GM12878 (cell line): ENCODE results near the gene ALDH1A2. TPM values are rescaled to one million over a fixed set of nuclear protein-coding genes. Genes with fewer than 3 reads are reported as not detected.

Experiments used
- ATAC-seq: fragments of 200-7000 bp; cut with Tn5 transposase; 3 replicates; pipeline ENCODE4 v1.9.1; 2020; ENCODE audit warnings: mild to moderate bottlenecking, moderate library complexity
- BruUV-seq: library from RNA; stranded (reverse); fragments of 400-500 nt; replicated peaks from 2 replicates; lab custom pipeline; 2021; lab: Mats Ljungman, UMichigan
- CTCF ChIA-PET: fragments of 300-600 bp; sonication (Branson Sonifier 250); formaldehyde crosslinking; extraction: SDS; loops from one replicate; lab custom pipeline; 2021; ENCODE audit warnings: inconsistent platforms; lab: Yijun Ruan, JAX
- POLR2A ChIA-PET: fragments of 350-600 bp; formaldehyde crosslinking; extraction: SDS; loops from one replicate; lab custom pipeline; 2021; ENCODE audit warnings: inconsistent platforms; lab: Charles Lee
- RAD21 ChIA-PET: fragments of 300-600 bp; sonication (Branson Sonifier 250); formaldehyde crosslinking; loops from one replicate; lab custom pipeline; 2023; ENCODE audit warnings: antibody characterized with exemption; ENCODE audit not compliant: unreplicated experiment; lab: Charles Lee
- SMC1A ChIA-PET: fragments of 300-600 bp; sonication (Branson Sonifier 250); formaldehyde crosslinking; loops from one replicate; lab custom pipeline; 2023; ENCODE audit not compliant: unreplicated experiment, uncharacterized antibody; lab: Charles Lee
- DNase-seq: peaks from one replicate; pipeline ENCODE4 v3.0.0-alpha.2; 2011; ENCODE audit warnings: low read depth, low spot score
- FAIRE-seq: peaks from 3 replicates; lab custom pipeline; 2011; peaks lifted over from hg19 to GRCh38; lab: Jason Lieb, UNC
- H2AFZ ChIP-seq: 2 replicates; pipeline ENCODE4 v1.6.0; 2011; ENCODE audit warnings: low read depth, low read length, control low read depth; ENCODE audit not compliant: control insufficient read depth
- H3K27ac ChIP-seq: 2 replicates; pipeline ENCODE4 v1.5.1; 2011; ENCODE audit warnings: control low read depth; ENCODE audit not compliant: control insufficient read depth, insufficient read depth
- H3K27me3 ChIP-seq, 2 experiments: replicated peaks in 1 of 2; 2 replicates each; pipeline versions ENCODE4 v1.6.0 to v1.6.1; 2011; ENCODE audit warnings: low read length in 1 of 2; ENCODE audit not compliant: control insufficient read depth in 2 of 2, insufficient read depth in 2 of 2
- H3K36me3 ChIP-seq, 2 experiments: 2 replicates each; pipeline ENCODE4 v1.5.1; 2011; ENCODE audit warnings: low read length in 1 of 2; ENCODE audit not compliant: control insufficient read depth in 2 of 2, insufficient read depth in 2 of 2
- H3K4me1 ChIP-seq: 2 replicates; pipeline ENCODE4 v1.6.1; 2011; ENCODE audit warnings: mild to moderate bottlenecking, low read length, moderate library complexity, mixed read lengths; ENCODE audit not compliant: control insufficient read depth, insufficient read depth
- H3K4me2 ChIP-seq: 2 replicates; pipeline ENCODE4 v1.6.0; 2011; ENCODE audit warnings: control low read depth; ENCODE audit not compliant: control insufficient read depth, insufficient read depth
- H3K4me3 ChIP-seq: fragments of 200-600 bp; sonication (generic); 2 replicates; pipeline ENCODE4 v1.5.1; 2016
- H3K79me2 ChIP-seq: 2 replicates; pipeline ENCODE4 v1.6.0; 2011; ENCODE audit warnings: low read length; ENCODE audit not compliant: control insufficient read depth, insufficient read depth
- H3K9ac ChIP-seq: 2 replicates; pipeline ENCODE4 v1.8.0; 2011; ENCODE audit warnings: low read length, control low read depth, mixed read lengths; ENCODE audit not compliant: control insufficient read depth, insufficient read depth
- H3K9me3 ChIP-seq: replicated peaks from 3 replicates; pipeline ENCODE4 v1.5.1; 2011; ENCODE audit warnings: mild to moderate bottlenecking, low read length; ENCODE audit not compliant: control insufficient read depth, insufficient read depth
- H4K20me1 ChIP-seq: 2 replicates; pipeline ENCODE4 v1.6.0; 2011; ENCODE audit not compliant: control insufficient read depth, insufficient read depth
- BMI1 ChIP-seq: fragments of 450-650 bp; IDR thresholded peaks from 2 replicates; pipeline ENCODE4 v1.6.1; 2016; ENCODE audit warnings: mild to moderate bottlenecking, moderate library complexity, borderline replicate concordance
- ELK1 ChIP-seq: IDR thresholded peaks from 2 replicates; pipeline ENCODE4 v1.6.1; 2012; ENCODE audit warnings: low read depth, low read length, improper control_type of control experiment
- FOS ChIP-seq: IDR thresholded peaks from 3 replicates; pipeline ENCODE4 v1.6.1; 2011; ENCODE audit warnings: borderline replicate concordance; ENCODE audit not compliant: insufficient read length; ENCODE audit errors: extremely low read depth
- IKZF2 ChIP-seq, 2 experiments: fragments of 450-650 bp; IDR thresholded peaks; 2 replicates each; pipeline ENCODE4 v1.6.1; 2017; ENCODE audit warnings: mild to moderate bottlenecking in 2 of 2, moderate library complexity in 2 of 2
- MAX ChIP-seq: IDR thresholded peaks from 2 replicates; pipeline ENCODE4 v1.6.1; 2012; ENCODE audit warnings: low read depth, low read length, improper control_type of control experiment
- MEF2B ChIP-seq: fragments of 450-650 bp; IDR thresholded peaks from 2 replicates; pipeline ENCODE4 v1.6.1; 2018; ENCODE audit warnings: mild to moderate bottlenecking, moderate library complexity; ENCODE audit not compliant: partially characterized antibody, poor library complexity, severe bottlenecking
- MTA3 ChIP-seq: IDR thresholded peaks from 2 replicates; pipeline ENCODE4 v1.6.1; 2012; ENCODE audit warnings: low read length, inconsistent platforms, borderline replicate concordance
- NFXL1 ChIP-seq: fragments of 450-650 bp; IDR thresholded peaks from 2 replicates; pipeline ENCODE4 v1.6.1; 2017; ENCODE audit warnings: antibody characterized with exemption, mild to moderate bottlenecking, borderline replicate concordance
- NKRF ChIP-seq: fragments of 450-650 bp; conservative IDR thresholded peaks from 2 replicates; pipeline ENCODE4 v1.6.1; 2017; ENCODE audit warnings: mild to moderate bottlenecking, moderate library complexity
- NRF1 ChIP-seq: conservative IDR thresholded peaks from 2 replicates; pipeline ENCODE4 v1.6.1; 2011; ENCODE audit warnings: mild to moderate bottlenecking, low read depth, low read length, improper control_type of control experiment
- RAD21 ChIP-seq: IDR thresholded peaks from 2 replicates; pipeline ENCODE4 v1.6.1; 2011; ENCODE audit warnings: mild to moderate bottlenecking, low read depth, low read length, moderate library complexity; ENCODE audit not compliant: insufficient read depth
- RBBP5 ChIP-seq: fragments of 200-600 bp; sonication (generic); conservative IDR thresholded peaks from 2 replicates; pipeline ENCODE4 v1.6.1; 2016
- SMC3 ChIP-seq: IDR thresholded peaks from 2 replicates; pipeline ENCODE4 v1.6.1; 2011; ENCODE audit warnings: low read length, improper control_type of control experiment, borderline replicate concordance
- SRF ChIP-seq, 2 experiments: IDR thresholded peaks; 2 replicates each; pipeline ENCODE4 v1.6.1; 2011; ENCODE audit warnings: low read depth in 2 of 2, low read length in 2 of 2, mild to moderate bottlenecking in 1 of 2, moderate library complexity in 1 of 2
- TARDBP ChIP-seq: IDR thresholded peaks from 2 replicates; pipeline ENCODE4 v1.6.1; 2016; ENCODE audit warnings: borderline replicate concordance
- TBL1XR1 ChIP-seq: IDR thresholded peaks from 2 replicates; pipeline ENCODE4 v1.6.1; 2012; ENCODE audit warnings: low read depth, low read length, improper control_type of control experiment
- USF1 ChIP-seq: IDR thresholded peaks from 2 replicates; pipeline ENCODE4 v1.6.1; 2011; ENCODE audit warnings: borderline replicate concordance, low read depth, mild to moderate bottlenecking, moderate library complexity, mixed read lengths, low read length; ENCODE audit not compliant: insufficient read depth; ENCODE audit errors: extremely low read length
- WRNIP1 ChIP-seq: IDR thresholded peaks from 2 replicates; pipeline ENCODE4 v1.6.1; 2011; ENCODE audit warnings: low read depth, low read length, improper control_type of control experiment, borderline replicate concordance
- WGBS: methylation state at CpG from one replicate; pipeline ENCODE4 v1.1.6; 2016; ENCODE audit warnings: low lambda C conversion rate; ENCODE audit not compliant: insufficient replicate concordance, insufficient coverage; ENCODE audit errors: missing lambda C conversion rate; 5-methylcytosine and 5-hydroxymethylcytosine counted together
- in situ Hi-C: fragments of 300-500 bp; cut with MboI; formaldehyde crosslinking; loops from 9 replicates; pipeline ENCODE4 v1.14.3; 2018; ENCODE audit warnings: mixed read lengths
- intact Hi-C: fragments of 100-400 bp; cut with micrococcal nuclease; formaldehyde crosslinking; loops from one replicate; pipeline ENCODE4 v1.14.2; 2022; ENCODE audit not compliant: unreplicated experiment
- polyA plus RNA-seq, 11 experiments: library from polyadenylated mRNA; depleted of rRNA in 4 of 11; unstranded in 6 of 11; stranded (reverse) in 5 of 11; fragments of >200 nt; fragmentation: Nextera tagmentation in 4 of 11; fragmentation: Illumina TruSeq in 1 of 11; extraction: Ambion mirVana in 4 of 11; extraction: Trizol in 1 of 11; gene quantifications; 1 replicate in 1 of 11; 2 replicates in 10 of 11; pipeline versions ENCODE4 v1.2.1 to v1.2.3, GENCODE V29; 2011 to 2016; ENCODE audit warnings: inconsistent platforms in 2 of 11, missing spikeins in 2 of 11, low read depth in 1 of 11
- total RNA-seq, 4 experiments: library from RNA; depleted of rRNA in 3 of 4; stranded (reverse); fragments of >200 nt in 3 of 4; fragmentation: Illumina TruSeq in 1 of 4; extraction: Trizol in 1 of 4; gene quantifications; 2 replicates each; pipeline versions ENCODE4 v1.2.1 to v1.2.3, GENCODE V29; 2013 to 2021

Gene ALDH1A2
- total and polyA plus RNA-seq, 10 of the 15 experiments (the other 5 are each of a cell fraction or from before 2014, with no cell fraction given): 0.06 to 0.92 (median 0.18) TPM; not detected in 5

GRCh38 chr15:58074452-58074851 is 8.9 kb upstream of the ALDH1A2 start (continued):
- no peak for TF ChIP-seq NFXL1
- TF ChIP-seq SRF (IDR thresholded peaks at IDR 0.05; ENCODE audit: low read depth in 2 of 2, low read length in 2 of 2): no peak

GRCh38 chr15:58070801-58071418 is 5.4 kb upstream of the ALDH1A2 start:
- no peak overlapping the region for H3K4me3 ChIP-seq
- 38% methylated on average over 7 of the region's 7 CpGs for WGBS
- in situ Hi-C loops (no loop called here), intact Hi-C loops (loop anchor here (1.0 to 10.0 kb wide), 2 partner anchors 205 to 326 kb away; no protein-coding TSS in a partner anchor)
- ChIA-PET POLR2A (no interaction called here), RAD21 (interaction anchor here (0.6 to 3.3 kb wide), 12 partner anchors 14 to 731 kb away, joined by 3 to 14 read pairs (median 3); no protein-coding TSS in a partner anchor), CTCF (interaction anchor here (0.6 to 3.4 kb wide), 41 partner anchors 9 to 1525 kb away, joined by 3 to 27 read pairs (median 4); no protein-coding TSS in a partner anchor), SMC1A (interaction anchor here (0.6 to 1.4 kb wide), 12 partner anchors 16 to 891 kb away, joined by 3 to 6 read pairs (median 3); no protein-coding TSS in a partner anchor)
- no peak for DNase-seq
- peak; percentile 48; the same call in 2 of the 3 replicates for ATAC-seq
- no TSS peak for BruUV-seq
- no peaks in the 10 kb centered on the region for H3K4me1 ChIP-seq
- H4K20me1 ChIP-seq: no peaks in the 10 kb centered on the region
- no peaks in the 10 kb centered on the region for H3K36me3 ChIP-seq
- no peak overlapping the region for H2AFZ ChIP-seq
- H3K9me3 ChIP-seq: no peaks in the 10 kb centered on the region; the same call in 2 of the 3 replicates
- H3K27ac ChIP-seq: no peak overlapping the region
- no peaks in the 10 kb centered on the region for H3K79me2 ChIP-seq
- FAIRE-seq: peak; percentile 91
- H3K4me2 ChIP-seq: no peak overlapping the region
- no peak overlapping the region for H3K9ac ChIP-seq
- peaks cover 2 to 5% of the 10 kb centered on the region in 2 experiments; a peak in 3 of 4 replicates for H3K27me3 ChIP-seq
- TF ChIP-seq USF1 (no peak), IKZF2 (IDR thresholded peaks at IDR 0.05) (no peak), NKRF (no peak), TBL1XR1 (no peak), WRNIP1 (no peak), MEF2B (no peak), NRF1 (no peak), MTA3 (no peak), SMC3 (peak; percentile 27; the same call in 1 of the 2 replicates), RAD21 (peak; percentile 68), MAX (no peak), FOS (no peak), ELK1 (no peak), BMI1 (no peak), TARDBP (no peak), RBBP5 (no peak)
